Tibial artery (tissue), 4 donors: ENCODE results near the gene NDC1.
"Not testable (repeated sequence)": the region's sequence is repeated elsewhere in the genome, so short reads cannot be mapped to it uniquely, and the experiment has no call there.

Experiments
- DNase-seq, 2 donors: peaks; one replicate each; pipeline ENCODE4 v3.0.0-alpha.2; 2019
- H3K27ac ChIP-seq, 2 donors: fragments of 200-600 bp; sonication (generic) in 1 of 2; 1 replicate in 1 of 2; 2 replicates in 1 of 2; pipeline ENCODE4 v1.5.1; 2018 to 2019; ENCODE audit warnings: mild to moderate bottlenecking in 1 of 2
- H3K27me3 ChIP-seq, 2 donors: fragments of 200-600 bp; sonication (generic) in 1 of 2; one replicate each; pipeline versions ENCODE4 v1.5.1 to v1.6.0; 2016 to 2019
- H3K36me3 ChIP-seq, 3 donors: fragments of 200-600 bp; sonication (generic) in 2 of 3; one replicate each; pipeline ENCODE4 v1.5.1; 2016 to 2019; ENCODE audit warnings: mild to moderate bottlenecking in 2 of 3
- H3K4me1 ChIP-seq, 4 donors: fragments of 200-600 bp; sonication (generic) in 2 of 4; 1 replicate in 3 of 4; 2 replicates in 1 of 4; pipeline ENCODE4 v1.5.1; 2016 to 2019
- H3K4me3 ChIP-seq, 2 donors: fragments of 200-600 bp; sonication (generic) in 1 of 2; 1 replicate in 1 of 2; 2 replicates in 1 of 2; pipeline ENCODE4 v1.5.1; 2018 to 2019; ENCODE audit warnings: mild to moderate bottlenecking in 2 of 2
- H3K9me3 ChIP-seq, 3 donors: fragments of 200-600 bp; sonication (generic) in 1 of 3; one replicate each; pipeline ENCODE4 v1.5.1; 2016 to 2019
- intact Hi-C: fragments of 100-400 bp; cut with DNase I; formaldehyde crosslinking; loops from one replicate; pipeline ENCODE4 v1.15.0; 2023; ENCODE audit warnings: low total_unique reads
- TF ChIP-seq, protein P1 (sequence below), 2 experiments: fragments of 200-600 bp in 1 of 2; fragments of 450-650 bp in 1 of 2; IDR thresholded peaks; one replicate each; pipeline ENCODE4 v1.5.1; 2017 to 2019; ENCODE audit warnings: antibody characterized with exemption in 2 of 2, mild to moderate bottlenecking in 1 of 2, moderate library complexity in 1 of 2

Gene NDC1

DNA sequence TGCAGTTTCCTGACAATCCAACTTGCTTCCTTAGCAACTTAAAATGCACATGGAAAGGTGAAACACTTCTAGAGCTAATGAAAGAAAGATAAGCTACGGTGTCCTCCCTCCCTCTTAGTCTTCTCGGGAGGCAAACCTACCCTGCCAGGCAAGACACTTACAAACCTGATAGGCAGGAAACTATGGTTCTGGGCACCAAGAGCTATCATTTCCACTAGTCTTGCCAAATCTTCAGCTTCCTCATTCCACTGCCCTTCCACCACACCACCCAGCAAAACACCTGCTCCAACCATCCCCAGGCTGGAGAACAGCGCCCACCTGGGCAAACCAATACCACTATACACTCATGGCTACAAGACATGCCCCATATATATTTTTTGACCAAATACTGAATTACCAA, 15.2 kb downstream of the NDC1 start:
- Histone ChIP-seq H3K4me3 (no peak overlapping the region), H3K27ac (no peak overlapping the region), H3K27me3 (no peaks in the 10 kb centered on the region), H3K9me3 (no peaks in the 10 kb centered on the region), H3K36me3 (peaks cover 21 to 55% (median 32%) of the 10 kb centered on the region in 3 donors), H3K4me1 (no peaks in the 10 kb centered on the region)
- no peak for DNase-seq
- intact Hi-C loops: no loop called here
- TF ChIP-seq, protein P1, sequence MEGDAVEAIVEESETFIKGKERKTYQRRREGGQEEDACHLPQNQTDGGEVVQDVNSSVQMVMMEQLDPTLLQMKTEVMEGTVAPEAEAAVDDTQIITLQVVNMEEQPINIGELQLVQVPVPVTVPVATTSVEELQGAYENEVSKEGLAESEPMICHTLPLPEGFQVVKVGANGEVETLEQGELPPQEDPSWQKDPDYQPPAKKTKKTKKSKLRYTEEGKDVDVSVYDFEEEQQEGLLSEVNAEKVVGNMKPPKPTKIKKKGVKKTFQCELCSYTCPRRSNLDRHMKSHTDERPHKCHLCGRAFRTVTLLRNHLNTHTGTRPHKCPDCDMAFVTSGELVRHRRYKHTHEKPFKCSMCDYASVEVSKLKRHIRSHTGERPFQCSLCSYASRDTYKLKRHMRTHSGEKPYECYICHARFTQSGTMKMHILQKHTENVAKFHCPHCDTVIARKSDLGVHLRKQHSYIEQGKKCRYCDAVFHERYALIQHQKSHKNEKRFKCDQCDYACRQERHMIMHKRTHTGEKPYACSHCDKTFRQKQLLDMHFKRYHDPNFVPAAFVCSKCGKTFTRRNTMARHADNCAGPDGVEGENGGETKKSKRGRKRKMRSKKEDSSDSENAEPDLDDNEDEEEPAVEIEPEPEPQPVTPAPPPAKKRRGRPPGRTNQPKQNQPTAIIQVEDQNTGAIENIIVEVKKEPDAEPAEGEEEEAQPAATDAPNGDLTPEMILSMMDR (IDR thresholded peaks at IDR 0.05): no peak

DNA sequence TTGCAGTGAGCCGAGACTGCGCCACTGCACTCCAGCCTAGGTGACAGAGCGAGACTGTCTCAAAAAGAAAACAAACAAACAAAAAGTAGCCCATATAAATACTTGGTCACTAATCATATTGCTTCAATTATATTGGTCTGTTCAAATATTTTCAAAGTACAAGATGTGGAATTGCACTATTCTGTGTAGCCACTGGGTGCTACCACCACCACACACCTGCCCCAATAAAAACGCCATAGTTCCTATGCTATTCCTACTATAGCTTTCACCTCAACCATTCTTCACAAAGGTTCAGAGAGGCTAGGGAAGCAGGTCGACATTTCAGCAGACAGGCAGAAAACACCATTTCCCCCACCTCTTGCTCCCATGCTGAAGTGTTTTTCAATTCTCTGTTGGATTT, 16.7 kb downstream of the NDC1 start:
- TF ChIP-seq, protein P1 (IDR thresholded peaks at IDR 0.05): no peak
- peaks cover 34 to 52% (median 34%) of the 10 kb centered on the region in 3 donors for H3K36me3 ChIP-seq
- H3K9me3 ChIP-seq: no peaks in the 10 kb centered on the region
- intact Hi-C loops: no loop called here
- H3K27ac ChIP-seq: no peak overlapping the region
- H3K27me3 ChIP-seq: no peaks in the 10 kb centered on the region
- H3K4me1 ChIP-seq: no peaks in the 10 kb centered on the region
- DNase-seq: no peak
- no peak overlapping the region for H3K4me3 ChIP-seq

DNA sequence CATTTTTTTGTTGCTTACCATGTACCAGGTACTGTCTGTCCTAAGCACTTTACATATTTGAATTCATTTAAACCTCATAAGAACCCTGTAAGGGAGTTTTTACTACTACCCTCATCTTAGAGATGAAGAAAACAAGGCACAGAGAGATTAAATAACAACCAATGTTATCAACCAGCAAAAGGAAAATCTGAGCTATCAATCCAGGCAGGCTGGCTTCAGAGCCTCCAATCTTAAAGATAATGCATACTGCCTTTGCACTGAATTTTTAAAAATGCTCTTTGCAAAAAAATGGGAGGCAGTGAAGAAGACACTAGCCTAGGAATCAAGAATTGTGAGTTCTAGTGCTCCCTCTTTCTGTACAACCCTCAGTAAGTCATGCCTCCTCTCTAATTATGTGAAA, 18.7 kb downstream of the NDC1 start:
- Histone ChIP-seq H3K4me3 (no peak overlapping the region), H3K36me3 (peaks cover 18 to 40% (median 31%) of the 10 kb centered on the region in 3 donors), H3K27me3 (no peaks in the 10 kb centered on the region), H3K9me3 (no peaks in the 10 kb centered on the region), H3K4me1 (no peaks in the 10 kb centered on the region), H3K27ac (no peak overlapping the region)
- TF ChIP-seq, protein P1 (IDR thresholded peaks at IDR 0.05): no peak
- no peak for DNase-seq
- intact Hi-C loops: no loop called here

DNA sequence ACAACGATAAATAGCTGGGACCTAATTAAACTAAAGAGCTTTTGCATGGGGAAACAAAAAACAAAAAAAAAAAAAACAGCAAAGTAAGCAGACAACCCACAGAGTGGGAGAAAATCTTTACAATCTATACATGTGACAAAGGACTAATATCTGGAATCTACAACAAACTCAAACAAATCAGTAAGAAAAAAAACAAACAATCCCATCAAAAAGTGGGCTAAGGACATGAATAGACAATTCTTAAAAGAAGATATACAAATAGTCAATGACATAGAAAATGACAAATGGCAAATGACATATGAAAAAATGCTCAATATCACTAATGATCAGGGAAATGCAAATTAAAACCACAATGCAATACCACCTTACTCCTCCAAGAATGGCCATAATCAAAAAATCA, 21.5 kb downstream of the NDC1 start:
- H3K27me3 ChIP-seq, H3K9me3 ChIP-seq, intact Hi-C loops, H3K27ac ChIP-seq, DNase-seq, H3K4me3 ChIP-seq, H3K4me1 ChIP-seq: not testable (repeated sequence)
- H3K36me3 ChIP-seq: peaks cover 21 to 31% (median 22%) of the 10 kb centered on the region in 3 donors

DNA sequence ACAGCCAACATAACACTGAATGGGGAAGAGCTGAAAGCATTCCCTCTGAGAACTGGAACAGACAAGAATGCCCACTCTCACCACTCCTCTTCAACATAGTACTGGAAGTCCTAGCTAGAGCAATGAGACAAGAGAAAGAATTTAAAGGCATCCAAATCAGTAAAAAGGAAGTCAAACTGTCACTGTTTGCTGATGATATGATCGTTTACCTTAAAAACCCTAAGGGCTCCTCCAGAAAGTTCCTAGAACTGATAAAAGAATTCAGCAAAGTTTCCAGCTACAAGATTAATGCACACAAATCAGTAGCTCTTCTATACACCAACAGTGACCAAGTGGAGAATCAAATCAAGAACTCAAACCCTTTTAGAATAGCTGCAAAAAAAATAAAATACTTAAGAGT, 22.6 kb downstream of the NDC1 start:
- intact Hi-C loops, H3K9me3 ChIP-seq, DNase-seq: not testable (repeated sequence)

DNA sequence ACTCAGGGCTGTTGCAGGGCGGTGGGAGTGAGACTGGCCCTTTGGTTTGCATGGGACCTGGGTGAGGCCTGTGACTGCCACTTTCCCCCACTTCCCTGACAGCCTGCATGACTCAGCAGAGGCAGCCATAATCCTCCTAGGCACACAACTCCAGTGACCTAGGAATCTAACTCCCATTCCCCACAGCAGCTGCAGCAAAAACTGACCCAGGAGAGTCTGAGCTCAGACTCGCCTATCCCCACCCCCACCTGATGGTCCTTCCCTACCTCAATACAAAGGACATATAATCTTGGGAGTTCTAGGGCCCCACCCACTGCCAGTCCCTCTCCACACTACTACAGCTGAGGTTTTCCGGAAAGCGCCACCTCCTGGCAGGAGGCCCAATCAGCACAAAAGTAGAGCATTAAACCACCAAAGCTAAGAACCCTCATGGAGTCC, 26.7 kb downstream of the NDC1 start:
- no peaks in the 10 kb centered on the region for H3K4me1 ChIP-seq
- peaks cover 16 to 22% (median 17%) of the 10 kb centered on the region in 3 donors for H3K36me3 ChIP-seq
- no peak for DNase-seq
- intact Hi-C loops: no loop called here
- no peak overlapping the region for H3K27ac ChIP-seq
- no peaks in the 10 kb centered on the region for H3K9me3 ChIP-seq
- H3K27me3 ChIP-seq: no peaks in the 10 kb centered on the region
- no peak overlapping the region for H3K4me3 ChIP-seq
- TF ChIP-seq, protein P1 (IDR thresholded peaks at IDR 0.05): no peak

More for the DNA sequence above, 22.6 kb downstream of the NDC1 start:
- H3K36me3 ChIP-seq: peaks cover 22 to 31% (median 28%) of the 10 kb centered on the region in 3 donors
- not testable (repeated sequence) for H3K27ac ChIP-seq, H3K4me1 ChIP-seq, H3K27me3 ChIP-seq, H3K4me3 ChIP-seq

DNA sequence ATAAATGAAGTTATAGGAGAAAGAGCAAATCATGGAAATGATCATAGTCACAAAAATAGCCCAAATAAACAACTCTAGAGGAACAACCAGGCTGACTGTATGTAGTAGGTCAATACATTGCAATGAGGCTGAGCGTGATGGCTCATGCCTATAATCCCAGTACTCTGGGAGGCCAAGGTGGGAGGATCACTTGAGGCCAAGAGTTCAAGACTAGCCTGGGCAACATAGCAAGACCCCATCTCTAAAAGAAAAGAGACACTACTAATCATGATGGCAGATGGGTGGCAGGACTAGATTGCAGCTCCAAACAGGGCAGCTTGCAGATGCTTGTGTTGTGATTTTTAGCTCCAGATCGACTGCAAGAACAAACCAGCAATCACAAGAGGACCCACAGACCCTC, 27.6 kb downstream of the NDC1 start:
- Histone ChIP-seq H3K4me3 (no peak overlapping the region), H3K9me3 (no peaks in the 10 kb centered on the region), H3K27me3 (no peaks in the 10 kb centered on the region), H3K4me1 (no peaks in the 10 kb centered on the region), H3K27ac (no peak overlapping the region), H3K36me3 (peaks cover 15 to 25% (median 24%) of the 10 kb centered on the region in 3 donors)
- intact Hi-C loops: no loop called here
- no peak for DNase-seq
- TF ChIP-seq, protein P1 (IDR thresholded peaks at IDR 0.05): no peak
